GM23338 (cell line): ENCODE measurements around the gene MRLN. TPM values are rescaled to one million over a fixed set of nuclear protein-coding genes. Genes with fewer than 3 reads are reported as not detected.

Source experiments
- ATAC-seq: fragments of 200-7000 bp; cut with Tn5 transposase; 3 replicates; pipeline ENCODE4 v1.9.1; 2020
- DNase-seq: peaks from one replicate; pipeline ENCODE4 v3.0.0-alpha.2; 2015; ENCODE audit warnings: low spot score
- H2AFZ ChIP-seq: fragments of 200-600 bp; sonication (generic); 2 replicates; pipeline ENCODE4 v1.8.0; 2016; ENCODE audit warnings: antibody characterized with exemption, mild to moderate bottlenecking, moderate library complexity
- H3F3A ChIP-seq: fragments of 200-600 bp; sonication (generic); replicated peaks from 2 replicates; pipeline ENCODE4 v1.8.0; 2017; ENCODE audit warnings: antibody characterized with exemption, mixed run types, low read depth
- H3K27ac ChIP-seq: fragments of 200-600 bp; sonication (generic); 2 replicates; pipeline ENCODE4 v1.6.1; 2016; ENCODE audit warnings: low read depth
- H3K27me3 ChIP-seq: fragments of 200-600 bp; sonication (generic); 2 replicates; pipeline ENCODE4 v1.8.0; 2016; ENCODE audit warnings: mild to moderate bottlenecking, mixed run types, moderate library complexity; ENCODE audit not compliant: insufficient read depth
- H3K36me3 ChIP-seq: fragments of 200-600 bp; sonication (generic); 2 replicates; pipeline ENCODE4 v1.8.0; 2016; ENCODE audit warnings: mild to moderate bottlenecking; ENCODE audit not compliant: insufficient read depth
- H3K4me1 ChIP-seq: fragments of 200-600 bp; sonication (generic); 2 replicates; pipeline ENCODE4 v1.8.0; 2016; ENCODE audit warnings: mild to moderate bottlenecking, moderate library complexity; ENCODE audit not compliant: insufficient read depth
- H3K4me2 ChIP-seq: fragments of 200-600 bp; sonication (generic); 2 replicates; pipeline ENCODE4 v1.7.1; 2017; ENCODE audit warnings: mixed run types
- H3K4me3 ChIP-seq: fragments of 200-600 bp; sonication (generic); 2 replicates; pipeline ENCODE4 v1.6.1; 2016; ENCODE audit warnings: mixed run types
- H3K79me2 ChIP-seq: fragments of 200-600 bp; sonication (generic); replicated peaks from 2 replicates; pipeline ENCODE4 v1.8.0; 2017; ENCODE audit warnings: mild to moderate bottlenecking; ENCODE audit not compliant: insufficient read depth
- H3K9me2 ChIP-seq: fragments of 200-600 bp; sonication (generic); 2 replicates; pipeline ENCODE4 v1.8.0; 2017; ENCODE audit not compliant: insufficient read depth
- H4K20me1 ChIP-seq: fragments of 200-600 bp; sonication (generic); replicated peaks from 2 replicates; pipeline ENCODE4 v1.8.0; 2017; ENCODE audit warnings: mild to moderate bottlenecking; ENCODE audit not compliant: insufficient read depth
- H3K27ac Mint-ChIP-seq: 2 replicates; pipeline ENCODE4 v1.8.0; 2020; ENCODE audit warnings: inconsistent platforms, mild to moderate bottlenecking, moderate library complexity, mixed read lengths
- H3K27me3 Mint-ChIP-seq: 3 replicates; pipeline ENCODE4 v1.8.0; 2022; ENCODE audit warnings: low read depth, mild to moderate bottlenecking, moderate library complexity, mixed read lengths, inconsistent platforms; ENCODE audit not compliant: insufficient read depth, poor library complexity
- H3K36me3 Mint-ChIP-seq: 3 replicates; pipeline ENCODE4 v1.8.0; 2021; ENCODE audit warnings: low read depth, mild to moderate bottlenecking, inconsistent platforms, moderate library complexity, mixed read lengths
- H3K4me1 Mint-ChIP-seq: 3 replicates; pipeline ENCODE4 v1.8.0; 2020; ENCODE audit warnings: mild to moderate bottlenecking, inconsistent platforms, mixed read lengths
- H3K4me3 Mint-ChIP-seq: 3 replicates; pipeline ENCODE4 v1.8.0; 2021; ENCODE audit warnings: moderate library complexity, mild to moderate bottlenecking, inconsistent platforms, mixed read lengths
- H3K9me3 Mint-ChIP-seq: 3 replicates; pipeline ENCODE4 v1.8.0; 2020; ENCODE audit warnings: moderate library complexity, mild to moderate bottlenecking, inconsistent platforms, mixed read lengths
- CREB1 ChIP-seq: fragments of 250-450 bp; sonication (Bioruptor Pico); IDR thresholded peaks from 2 replicates; pipeline ENCODE4 v1.5.0; 2020; ENCODE audit warnings: low read depth, mild to moderate bottlenecking, moderate library complexity
- EZH2 ChIP-seq: fragments of 200-600 bp; sonication (generic); IDR thresholded peaks from one replicate; pipeline ENCODE4 v1.8.0; 2017; ENCODE audit warnings: antibody characterized with exemption, mild to moderate bottlenecking, low read depth; ENCODE audit not compliant: unreplicated experiment
- EZH2phosphoT487 ChIP-seq: fragments of 200-600 bp; sonication (generic); IDR thresholded peaks from one replicate; pipeline ENCODE4 v1.8.1; 2018; ENCODE audit warnings: antibody characterized with exemption; ENCODE audit not compliant: unreplicated experiment
- NANOG ChIP-seq: IDR thresholded peaks from 2 replicates; pipeline ENCODE4 v1.6.1; 2016; ENCODE audit warnings: antibody characterized with exemption, borderline replicate concordance
- POLR2AphosphoS5 ChIP-seq: IDR thresholded peaks from 2 replicates; pipeline ENCODE4 v1.6.1; 2016; ENCODE audit warnings: antibody characterized with exemption, low read depth
- STAT1 ChIP-seq: IDR thresholded peaks from one replicate; pipeline ENCODE4 v1.6.1; 2016; ENCODE audit warnings: antibody characterized with exemption; ENCODE audit not compliant: unreplicated experiment
- ZNF114 ChIP-seq: fragments of 250-450 bp; sonication (Bioruptor Pico); IDR thresholded peaks from 2 replicates; pipeline ENCODE4 v1.5.0; 2020; ENCODE audit warnings: mild to moderate bottlenecking, moderate library complexity
- ZNF331 ChIP-seq: fragments of 250-450 bp; sonication (Bioruptor Pico); IDR thresholded peaks from 2 replicates; pipeline ENCODE4 v1.5.0; 2020; ENCODE audit warnings: low read depth, mild to moderate bottlenecking, moderate library complexity
- polyA plus RNA-seq: library from polyadenylated mRNA; unstranded; fragments of >200 nt; fragmentation: Nextera tagmentation; extraction: Ambion mirVana; gene quantifications from 2 replicates; pipeline ENCODE4 v1.2.1, GENCODE V29; 2016
- total RNA-seq: library from RNA; depleted of rRNA; stranded (reverse); fragments of >200 nt; shearing (Covaris generic); gene quantifications from 2 replicates; pipeline ENCODE4 v1.2.3, GENCODE V29; 2014
- TF ChIP-seq, protein P1 (sequence below): IDR thresholded peaks from one replicate; pipeline ENCODE4 v1.6.1; 2018; ENCODE audit warnings: antibody characterized with exemption; ENCODE audit not compliant: unreplicated experiment
- TF ChIP-seq, protein P2 (sequence below): fragments of 250-450 bp; sonication (Bioruptor Pico); IDR thresholded peaks from 2 replicates; pipeline ENCODE4 v1.5.0; 2020; ENCODE audit warnings: mild to moderate bottlenecking, moderate library complexity
- TF ChIP-seq, protein P3 (sequence below), 2 experiments: fragments of 200-600 bp in 1 of 2; sonication (generic) in 1 of 2; conservative IDR thresholded peaks; 2 replicates each; pipeline versions ENCODE4 v1.5.1 to v1.6.1; 2016 to 2017; ENCODE audit warnings: antibody characterized with exemption in 2 of 2, low read depth in 2 of 2, mild to moderate bottlenecking in 2 of 2, moderate library complexity in 1 of 2
- TF ChIP-seq, protein P4 (sequence below): IDR thresholded peaks from 2 replicates; pipeline ENCODE4 v1.6.1; 2016; ENCODE audit warnings: antibody characterized with exemption

Gene MRLN
- total and polyA plus RNA-seq, 2 experiments from 2014 or later, result not detected

DNA sequence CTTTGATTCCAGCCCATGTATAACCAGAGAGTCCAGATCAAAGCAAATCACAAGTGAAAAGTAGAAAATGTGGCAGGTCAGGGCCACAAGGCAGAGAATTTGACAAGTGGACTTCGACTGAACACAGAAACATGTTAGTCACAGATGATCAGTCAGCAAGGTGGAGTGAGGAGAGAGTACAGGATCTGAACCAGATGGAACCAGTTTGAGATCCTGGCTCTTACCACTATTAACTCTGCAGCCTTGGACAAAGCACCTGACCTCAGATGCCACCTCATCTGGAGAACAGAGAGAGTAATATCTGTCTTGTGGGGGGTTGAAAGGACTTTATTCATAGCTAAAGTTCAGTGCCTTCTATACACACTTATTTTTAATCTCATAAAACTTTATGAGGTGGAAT is 4.4 kb downstream of the MRLN start (continued):
- TF ChIP-seq, protein P1, sequence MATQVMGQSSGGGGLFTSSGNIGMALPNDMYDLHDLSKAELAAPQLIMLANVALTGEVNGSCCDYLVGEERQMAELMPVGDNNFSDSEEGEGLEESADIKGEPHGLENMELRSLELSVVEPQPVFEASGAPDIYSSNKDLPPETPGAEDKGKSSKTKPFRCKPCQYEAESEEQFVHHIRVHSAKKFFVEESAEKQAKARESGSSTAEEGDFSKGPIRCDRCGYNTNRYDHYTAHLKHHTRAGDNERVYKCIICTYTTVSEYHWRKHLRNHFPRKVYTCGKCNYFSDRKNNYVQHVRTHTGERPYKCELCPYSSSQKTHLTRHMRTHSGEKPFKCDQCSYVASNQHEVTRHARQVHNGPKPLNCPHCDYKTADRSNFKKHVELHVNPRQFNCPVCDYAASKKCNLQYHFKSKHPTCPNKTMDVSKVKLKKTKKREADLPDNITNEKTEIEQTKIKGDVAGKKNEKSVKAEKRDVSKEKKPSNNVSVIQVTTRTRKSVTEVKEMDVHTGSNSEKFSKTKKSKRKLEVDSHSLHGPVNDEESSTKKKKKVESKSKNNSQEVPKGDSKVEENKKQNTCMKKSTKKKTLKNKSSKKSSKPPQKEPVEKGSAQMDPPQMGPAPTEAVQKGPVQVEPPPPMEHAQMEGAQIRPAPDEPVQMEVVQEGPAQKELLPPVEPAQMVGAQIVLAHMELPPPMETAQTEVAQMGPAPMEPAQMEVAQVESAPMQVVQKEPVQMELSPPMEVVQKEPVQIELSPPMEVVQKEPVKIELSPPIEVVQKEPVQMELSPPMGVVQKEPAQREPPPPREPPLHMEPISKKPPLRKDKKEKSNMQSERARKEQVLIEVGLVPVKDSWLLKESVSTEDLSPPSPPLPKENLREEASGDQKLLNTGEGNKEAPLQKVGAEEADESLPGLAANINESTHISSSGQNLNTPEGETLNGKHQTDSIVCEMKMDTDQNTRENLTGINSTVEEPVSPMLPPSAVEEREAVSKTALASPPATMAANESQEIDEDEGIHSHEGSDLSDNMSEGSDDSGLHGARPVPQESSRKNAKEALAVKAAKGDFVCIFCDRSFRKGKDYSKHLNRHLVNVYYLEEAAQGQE, result no peak
- TF ChIP-seq ZNF331 (no peak), POLR2AphosphoS5 (no peak), CREB1 (CRISPR knock-in tag) (no peak)

DNA sequence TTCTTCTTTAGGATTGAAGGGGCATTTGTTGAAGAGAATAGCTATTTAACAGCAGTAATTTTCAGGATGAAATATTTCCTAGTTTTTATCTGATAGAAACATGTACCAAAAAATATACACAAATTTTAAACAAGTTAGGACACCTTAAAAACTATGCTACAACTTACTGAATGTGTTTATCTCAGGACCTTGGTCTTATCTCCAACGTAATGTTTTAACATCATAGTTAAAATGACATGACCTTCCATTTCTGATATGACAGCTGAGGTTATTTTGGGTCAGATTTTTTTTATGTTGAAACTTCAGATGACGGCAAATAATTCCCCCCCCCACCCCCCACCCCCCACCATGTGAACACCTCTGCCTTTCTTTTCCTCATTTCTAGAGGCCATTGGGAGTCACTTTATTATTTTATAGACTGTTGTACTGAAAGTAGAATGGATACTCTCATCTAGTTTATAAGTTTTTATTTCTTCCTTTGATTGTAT is 8.0 kb downstream of the MRLN start:
- no peak for ATAC-seq
- peaks cover 3% of the 10 kb centered on the region for H3K27me3 Mint-ChIP-seq
- TF ChIP-seq ZNF114 (CRISPR knock-in tag), result no peak
- no peak for TF ChIP-seq EZH2
- no peak for TF ChIP-seq EZH2phosphoT487
- no peak for TF ChIP-seq NANOG
- no peak for TF ChIP-seq STAT1
- TF ChIP-seq, protein P2, sequence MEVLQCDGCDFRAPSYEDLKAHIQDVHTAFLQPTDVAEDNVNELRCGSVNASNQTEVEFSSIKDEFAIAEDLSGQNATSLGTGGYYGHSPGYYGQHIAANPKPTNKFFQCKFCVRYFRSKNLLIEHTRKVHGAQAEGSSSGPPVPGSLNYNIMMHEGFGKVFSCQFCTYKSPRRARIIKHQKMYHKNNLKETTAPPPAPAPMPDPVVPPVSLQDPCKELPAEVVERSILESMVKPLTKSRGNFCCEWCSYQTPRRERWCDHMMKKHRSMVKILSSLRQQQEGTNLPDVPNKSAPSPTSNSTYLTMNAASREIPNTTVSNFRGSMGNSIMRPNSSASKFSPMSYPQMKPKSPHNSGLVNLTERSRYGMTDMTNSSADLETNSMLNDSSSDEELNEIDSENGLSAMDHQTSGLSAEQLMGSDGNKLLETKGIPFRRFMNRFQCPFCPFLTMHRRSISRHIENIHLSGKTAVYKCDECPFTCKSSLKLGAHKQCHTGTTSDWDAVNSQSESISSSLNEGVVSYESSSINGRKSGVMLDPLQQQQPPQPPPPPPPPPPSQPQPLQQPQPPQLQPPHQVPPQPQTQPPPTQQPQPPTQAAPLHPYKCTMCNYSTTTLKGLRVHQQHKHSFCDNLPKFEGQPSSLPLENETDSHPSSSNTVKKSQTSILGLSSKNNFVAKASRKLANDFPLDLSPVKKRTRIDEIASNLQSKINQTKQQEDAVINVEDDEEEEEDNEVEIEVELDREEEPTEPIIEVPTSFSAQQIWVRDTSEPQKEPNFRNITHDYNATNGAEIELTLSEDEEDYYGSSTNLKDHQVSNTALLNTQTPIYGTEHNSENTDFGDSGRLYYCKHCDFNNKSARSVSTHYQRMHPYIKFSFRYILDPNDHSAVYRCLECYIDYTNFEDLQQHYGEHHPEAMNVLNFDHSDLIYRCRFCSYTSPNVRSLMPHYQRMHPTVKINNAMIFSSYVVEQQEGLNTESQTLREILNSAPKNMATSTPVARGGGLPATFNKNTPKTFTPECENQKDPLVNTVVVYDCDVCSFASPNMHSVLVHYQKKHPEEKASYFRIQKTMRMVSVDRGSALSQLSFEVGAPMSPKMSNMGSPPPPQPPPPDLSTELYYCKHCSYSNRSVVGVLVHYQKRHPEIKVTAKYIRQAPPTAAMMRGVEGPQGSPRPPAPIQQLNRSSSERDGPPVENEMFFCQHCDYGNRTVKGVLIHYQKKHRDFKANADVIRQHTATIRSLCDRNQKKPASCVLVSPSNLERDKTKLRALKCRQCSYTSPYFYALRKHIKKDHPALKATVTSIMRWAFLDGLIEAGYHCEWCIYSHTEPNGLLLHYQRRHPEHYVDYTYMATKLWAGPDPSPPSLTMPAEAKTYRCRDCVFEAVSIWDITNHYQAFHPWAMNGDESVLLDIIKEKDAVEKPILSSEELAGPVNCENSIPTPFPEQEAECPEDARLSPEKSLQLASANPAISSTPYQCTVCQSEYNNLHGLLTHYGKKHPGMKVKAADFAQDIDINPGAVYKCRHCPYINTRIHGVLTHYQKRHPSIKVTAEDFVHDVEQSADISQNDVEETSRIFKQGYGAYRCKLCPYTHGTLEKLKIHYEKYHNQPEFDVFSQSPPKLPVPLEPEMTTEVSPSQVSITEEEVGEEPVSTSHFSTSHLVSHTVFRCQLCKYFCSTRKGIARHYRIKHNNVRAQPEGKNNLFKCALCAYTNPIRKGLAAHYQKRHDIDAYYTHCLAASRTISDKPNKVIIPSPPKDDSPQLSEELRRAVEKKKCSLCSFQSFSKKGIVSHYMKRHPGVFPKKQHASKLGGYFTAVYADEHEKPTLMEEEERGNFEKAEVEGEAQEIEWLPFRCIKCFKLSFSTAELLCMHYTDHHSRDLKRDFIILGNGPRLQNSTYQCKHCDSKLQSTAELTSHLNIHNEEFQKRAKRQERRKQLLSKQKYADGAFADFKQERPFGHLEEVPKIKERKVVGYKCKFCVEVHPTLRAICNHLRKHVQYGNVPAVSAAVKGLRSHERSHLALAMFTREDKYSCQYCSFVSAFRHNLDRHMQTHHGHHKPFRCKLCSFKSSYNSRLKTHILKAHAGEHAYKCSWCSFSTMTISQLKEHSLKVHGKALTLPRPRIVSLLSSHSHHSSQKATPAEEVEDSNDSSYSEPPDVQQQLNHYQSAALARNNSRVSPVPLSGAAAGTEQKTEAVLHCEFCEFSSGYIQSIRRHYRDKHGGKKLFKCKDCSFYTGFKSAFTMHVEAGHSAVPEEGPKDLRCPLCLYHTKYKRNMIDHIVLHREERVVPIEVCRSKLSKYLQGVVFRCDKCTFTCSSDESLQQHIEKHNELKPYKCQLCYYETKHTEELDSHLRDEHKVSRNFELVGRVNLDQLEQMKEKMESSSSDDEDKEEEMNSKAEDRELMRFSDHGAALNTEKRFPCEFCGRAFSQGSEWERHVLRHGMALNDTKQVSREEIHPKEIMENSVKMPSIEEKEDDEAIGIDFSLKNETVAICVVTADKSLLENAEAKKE (CRISPR knock-in tag), result no peak
- TF ChIP-seq, protein P3, sequence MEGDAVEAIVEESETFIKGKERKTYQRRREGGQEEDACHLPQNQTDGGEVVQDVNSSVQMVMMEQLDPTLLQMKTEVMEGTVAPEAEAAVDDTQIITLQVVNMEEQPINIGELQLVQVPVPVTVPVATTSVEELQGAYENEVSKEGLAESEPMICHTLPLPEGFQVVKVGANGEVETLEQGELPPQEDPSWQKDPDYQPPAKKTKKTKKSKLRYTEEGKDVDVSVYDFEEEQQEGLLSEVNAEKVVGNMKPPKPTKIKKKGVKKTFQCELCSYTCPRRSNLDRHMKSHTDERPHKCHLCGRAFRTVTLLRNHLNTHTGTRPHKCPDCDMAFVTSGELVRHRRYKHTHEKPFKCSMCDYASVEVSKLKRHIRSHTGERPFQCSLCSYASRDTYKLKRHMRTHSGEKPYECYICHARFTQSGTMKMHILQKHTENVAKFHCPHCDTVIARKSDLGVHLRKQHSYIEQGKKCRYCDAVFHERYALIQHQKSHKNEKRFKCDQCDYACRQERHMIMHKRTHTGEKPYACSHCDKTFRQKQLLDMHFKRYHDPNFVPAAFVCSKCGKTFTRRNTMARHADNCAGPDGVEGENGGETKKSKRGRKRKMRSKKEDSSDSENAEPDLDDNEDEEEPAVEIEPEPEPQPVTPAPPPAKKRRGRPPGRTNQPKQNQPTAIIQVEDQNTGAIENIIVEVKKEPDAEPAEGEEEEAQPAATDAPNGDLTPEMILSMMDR (conservative IDR thresholded peaks at IDR 0.05; ENCODE audit: low read depth in 2 of 2), result no peak
- TF ChIP-seq, protein P4, sequence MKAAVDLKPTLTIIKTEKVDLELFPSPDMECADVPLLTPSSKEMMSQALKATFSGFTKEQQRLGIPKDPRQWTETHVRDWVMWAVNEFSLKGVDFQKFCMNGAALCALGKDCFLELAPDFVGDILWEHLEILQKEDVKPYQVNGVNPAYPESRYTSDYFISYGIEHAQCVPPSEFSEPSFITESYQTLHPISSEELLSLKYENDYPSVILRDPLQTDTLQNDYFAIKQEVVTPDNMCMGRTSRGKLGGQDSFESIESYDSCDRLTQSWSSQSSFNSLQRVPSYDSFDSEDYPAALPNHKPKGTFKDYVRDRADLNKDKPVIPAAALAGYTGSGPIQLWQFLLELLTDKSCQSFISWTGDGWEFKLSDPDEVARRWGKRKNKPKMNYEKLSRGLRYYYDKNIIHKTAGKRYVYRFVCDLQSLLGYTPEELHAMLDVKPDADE, result no peak
- no peak for TF ChIP-seq ZNF331
- TF ChIP-seq CREB1 (CRISPR knock-in tag), result no peak

More for the DNA sequence above, 8.0 kb downstream of the MRLN start:
- no peak overlapping the region for H3K4me2 ChIP-seq
- Mint-ChIP-seq H3K27ac (no peak overlapping the region), H3K4me3 (no peak overlapping the region), H3K9me3 (peaks cover 28% of the 10 kb centered on the region), H3K36me3 (peaks cover 15% of the 10 kb centered on the region; the same call in 2 of the 3 replicates), H3K4me1 (no peaks in the 10 kb centered on the region)
- H3K9me2 ChIP-seq, result no peaks in the 10 kb centered on the region
- no peaks in the 10 kb centered on the region for H3K27me3 ChIP-seq
- H3F3A ChIP-seq, result no peaks in the 10 kb centered on the region
- no peak for DNase-seq
- no peak overlapping the region for H3K27ac ChIP-seq
- no peak overlapping the region for H3K4me3 ChIP-seq
- H3K4me1 ChIP-seq, result no peaks in the 10 kb centered on the region
- H3K36me3 ChIP-seq, result no peaks in the 10 kb centered on the region
- no peak overlapping the region for H2AFZ ChIP-seq
- no peaks in the 10 kb centered on the region for H3K79me2 ChIP-seq
- H4K20me1 ChIP-seq, result no peaks in the 10 kb centered on the region
